ENCODE results near the gene CNTN4. TPM values are rescaled to one million over a fixed set of nuclear protein-coding genes. Genes with fewer than 3 reads are reported as not detected.

CNTN4 gene
- polyA plus RNA-seq, 3 donors from 2014 or later: not detected

DNA sequence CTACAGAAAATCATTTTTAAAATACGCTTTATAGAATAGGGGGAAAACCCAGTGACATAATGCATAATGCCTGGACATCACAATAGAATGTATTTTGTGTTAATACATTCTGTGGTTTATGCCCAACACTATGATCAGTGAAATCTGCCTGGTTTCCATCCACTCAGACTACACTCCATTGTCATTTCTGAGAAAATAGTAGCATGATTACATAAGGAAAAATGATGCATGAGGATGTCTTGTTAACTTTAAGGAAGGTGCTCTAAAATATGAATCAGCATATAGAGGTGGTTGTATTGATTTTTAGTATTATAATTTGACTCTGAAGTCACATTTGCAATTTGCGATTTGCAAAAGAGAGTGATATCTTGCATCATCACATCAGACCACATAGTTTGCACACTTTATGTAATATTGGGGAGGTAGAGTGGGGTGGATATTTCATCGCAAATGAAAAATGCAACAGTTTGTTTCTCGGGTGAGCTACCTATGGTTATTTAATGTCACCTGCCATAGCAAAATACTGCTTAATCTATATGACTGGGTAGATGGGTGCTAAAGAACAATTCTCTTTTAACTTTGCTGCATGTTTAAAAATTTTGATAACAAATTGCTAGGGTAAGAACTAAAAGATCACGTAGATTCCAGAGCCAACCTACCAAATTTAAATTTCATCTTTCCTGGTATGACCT lies 607.6 kb downstream of the CNTN4 start:
- H3K4me1 Mint-ChIP-seq: no peaks in the 10 kb centered on the region
- H3K36me3 Mint-ChIP-seq: no peaks in the 10 kb centered on the region
- no peak for DNase-seq
- no peak overlapping the region for H3K4me3 Mint-ChIP-seq
- H3K27me3 Mint-ChIP-seq (ENCODE audit: low read depth in 3 of 3): no peaks in the 10 kb centered on the region
- no peak overlapping the region for H3K27ac Mint-ChIP-seq
- H3K9me3 Mint-ChIP-seq: no peaks in the 10 kb centered on the region

GRCh38 chr3:2706836-2707210 lies 608.2 kb downstream of the CNTN4 start:
- no peak for DNase-seq
- no peaks in the 10 kb centered on the region for H3K36me3 Mint-ChIP-seq
- no peaks in the 10 kb centered on the region for H3K9me3 Mint-ChIP-seq
- no peak overlapping the region for H3K4me3 Mint-ChIP-seq
- no peaks in the 10 kb centered on the region for H3K27me3 Mint-ChIP-seq (ENCODE audit: low read depth in 3 of 3)
- H3K27ac Mint-ChIP-seq: no peak overlapping the region
- no peaks in the 10 kb centered on the region for H3K4me1 Mint-ChIP-seq

DNA sequence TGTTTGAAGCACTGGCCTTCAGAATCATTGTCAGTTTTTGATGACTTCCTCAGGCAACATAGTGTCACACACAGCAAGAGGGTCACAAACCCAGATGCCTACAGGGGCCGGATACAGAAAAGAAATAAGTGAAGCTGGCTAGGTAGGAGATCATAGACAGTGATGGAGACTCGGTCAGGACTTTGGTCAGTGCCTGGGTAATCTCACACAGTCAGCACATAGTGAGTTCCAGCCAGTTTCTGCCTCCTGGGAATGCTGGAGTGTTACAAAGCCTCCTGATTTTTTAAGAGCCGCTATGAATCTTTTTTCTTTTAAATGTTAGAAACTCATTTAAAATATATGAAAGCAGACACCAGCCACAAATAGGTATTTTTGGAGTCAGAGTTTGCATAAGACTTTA lies 612.4 kb downstream of the CNTN4 start:
- no peak overlapping the region for H3K27ac Mint-ChIP-seq
- no peaks in the 10 kb centered on the region for H3K36me3 Mint-ChIP-seq
- no peaks in the 10 kb centered on the region for H3K27me3 Mint-ChIP-seq (ENCODE audit: low read depth in 3 of 3)
- DNase-seq: no peak
- H3K4me1 Mint-ChIP-seq: no peaks in the 10 kb centered on the region
- H3K4me3 Mint-ChIP-seq: no peak overlapping the region
- no peaks in the 10 kb centered on the region for H3K9me3 Mint-ChIP-seq

- Mint-ChIP-seq H3K27me3 (ENCODE audit: low read depth in 3 of 3) (no peaks in the 10 kb centered on the region), H3K36me3 (no peaks in the 10 kb centered on the region), H3K27ac (no peak overlapping the region), H3K4me1 (no peaks in the 10 kb centered on the region), H3K9me3 (no peaks in the 10 kb centered on the region), H3K4me3 (no peak overlapping the region)
- no peak for DNase-seq
Measured at GRCh38 chr3:2713923-2714322, 615.3 kb downstream of the CNTN4 start.

DNA sequence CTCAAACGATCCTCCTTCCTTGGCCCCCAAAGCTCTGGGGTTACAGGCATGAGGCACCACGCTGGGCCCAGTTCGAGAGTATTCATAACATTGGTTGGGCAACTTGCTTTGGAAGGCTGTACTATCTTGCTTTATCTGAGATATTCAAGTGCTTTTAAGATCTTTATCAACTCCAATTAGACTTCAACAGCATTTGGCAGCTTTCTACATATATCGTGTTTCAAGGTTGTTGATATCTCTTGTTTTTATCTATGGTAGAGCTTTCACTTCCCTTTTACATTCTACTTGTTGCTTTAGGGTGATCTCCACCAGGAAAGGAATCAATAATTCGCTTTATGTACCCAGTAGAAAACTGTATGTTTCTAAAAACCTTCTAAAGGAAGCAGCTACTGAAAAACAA lies 616.2 kb downstream of the CNTN4 start:
- Mint-ChIP-seq H3K27me3 (ENCODE audit: low read depth in 3 of 3) (no peaks in the 10 kb centered on the region), H3K36me3 (no peaks in the 10 kb centered on the region), H3K27ac (no peak overlapping the region), H3K9me3 (no peaks in the 10 kb centered on the region), H3K4me1 (no peaks in the 10 kb centered on the region), H3K4me3 (no peak overlapping the region)
- DNase-seq: no peak

DNA sequence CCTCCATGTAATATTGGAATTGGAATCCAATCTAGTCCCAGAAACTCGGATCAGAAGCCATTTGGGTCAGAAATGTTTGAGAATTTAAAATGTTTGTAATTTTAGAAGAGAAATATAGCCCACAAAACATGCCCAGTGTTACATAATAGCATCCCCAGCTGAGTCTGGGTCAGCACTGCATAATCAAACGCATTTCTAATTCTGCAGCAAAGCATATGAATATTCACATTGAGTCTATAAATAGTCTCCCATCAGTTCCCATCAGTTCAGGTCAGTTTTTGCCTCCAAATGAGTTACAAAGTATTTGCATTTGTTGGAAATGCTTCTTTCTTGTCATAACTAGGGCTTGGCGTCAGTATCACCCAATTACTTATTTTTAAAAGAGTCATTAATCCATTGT lies 628.4 kb downstream of the CNTN4 start:
- Mint-ChIP-seq H3K9me3 (peaks cover 0 to 6% (median 0%) of the 10 kb centered on the region in 6 donors), H3K4me1 (no peaks in the 10 kb centered on the region), H3K4me3 (no peak overlapping the region), H3K27me3 (ENCODE audit: low read depth in 3 of 3) (peaks cover 0 to 9% (median 0%) of the 10 kb centered on the region in 3 donors), H3K36me3 (no peaks in the 10 kb centered on the region), H3K27ac (no peak overlapping the region)
- no peak for DNase-seq

GRCh38 chr3:2727610-2728318 lies 629.1 kb downstream of the CNTN4 start:
- no peaks in the 10 kb centered on the region for H3K36me3 Mint-ChIP-seq
- H3K9me3 Mint-ChIP-seq: peaks cover 0 to 6% (median 0%) of the 10 kb centered on the region in 6 donors
- no peaks in the 10 kb centered on the region for H3K4me1 Mint-ChIP-seq
- no peak for DNase-seq
- peaks cover 0 to 6% (median 0%) of the 10 kb centered on the region in 3 donors for H3K27me3 Mint-ChIP-seq (ENCODE audit: low read depth in 3 of 3)
- H3K27ac Mint-ChIP-seq: no peak overlapping the region
- H3K4me3 Mint-ChIP-seq: no peak overlapping the region

GRCh38 chr3:2731843-2732242 lies 633.2 kb downstream of the CNTN4 start:
- no peaks in the 10 kb centered on the region for H3K4me1 Mint-ChIP-seq
- peaks cover 0 to 6% (median 0%) of the 10 kb centered on the region in 3 donors for H3K27me3 Mint-ChIP-seq (ENCODE audit: low read depth in 3 of 3)
- H3K27ac Mint-ChIP-seq: no peak overlapping the region
- H3K36me3 Mint-ChIP-seq: no peaks in the 10 kb centered on the region
- H3K9me3 Mint-ChIP-seq: peaks cover 0 to 4% (median 0%) of the 10 kb centered on the region in 6 donors
- no peak for DNase-seq
- H3K4me3 Mint-ChIP-seq: no peak overlapping the region

- H3K36me3 Mint-ChIP-seq: no peaks in the 10 kb centered on the region
- no peak overlapping the region for H3K4me3 Mint-ChIP-seq
- no peaks in the 10 kb centered on the region for H3K4me1 Mint-ChIP-seq
- no peak for DNase-seq
- H3K27ac Mint-ChIP-seq: no peak overlapping the region
- H3K9me3 Mint-ChIP-seq: no peaks in the 10 kb centered on the region
- peaks cover 0 to 6% (median 4%) of the 10 kb centered on the region in 3 donors for H3K27me3 Mint-ChIP-seq (ENCODE audit: low read depth in 3 of 3)
Measured at GRCh38 chr3:2735392-2735894, 636.8 kb downstream of the CNTN4 start.

GRCh38 chr3:2741516-2741915 lies 642.9 kb downstream of the CNTN4 start:
- Mint-ChIP-seq H3K27ac (no peak overlapping the region), H3K9me3 (peaks cover 0 to 1% (median 0%) of the 10 kb centered on the region in 6 donors), H3K4me3 (no peak overlapping the region), H3K27me3 (ENCODE audit: low read depth in 3 of 3) (peaks cover 0 to 4% (median 2%) of the 10 kb centered on the region in 3 donors), H3K4me1 (no peaks in the 10 kb centered on the region), H3K36me3 (no peaks in the 10 kb centered on the region)
- DNase-seq: no peak

DNA sequence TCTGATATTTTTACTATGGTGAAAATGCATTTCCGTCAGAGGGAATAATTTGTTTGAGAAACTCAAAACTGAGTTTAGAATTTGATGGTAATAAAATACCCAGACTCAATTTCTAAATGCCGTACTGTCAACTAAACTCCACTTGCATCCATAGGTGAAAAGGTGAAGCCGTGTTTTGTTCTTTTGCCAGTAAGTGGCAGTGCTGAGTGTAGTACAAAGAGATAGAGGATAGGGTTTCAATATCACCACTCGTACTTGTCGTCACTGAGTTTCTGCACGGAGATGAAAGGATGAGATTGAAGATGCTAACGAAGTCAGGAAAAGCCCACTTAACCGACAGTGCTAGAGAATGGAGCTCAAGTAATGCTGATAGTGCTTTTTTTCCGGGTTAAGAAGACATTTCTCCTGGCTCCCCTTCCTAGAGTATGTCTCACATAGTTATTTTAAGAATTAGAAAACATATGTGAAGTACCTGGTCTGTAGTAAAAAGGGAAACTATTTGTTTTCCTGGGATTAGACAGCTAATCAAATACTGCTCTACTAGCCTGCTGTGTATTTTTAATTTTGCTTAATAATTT lies 666.4 kb downstream of the CNTN4 start:
- Mint-ChIP-seq H3K4me1 (no peaks in the 10 kb centered on the region), H3K27ac (no peak overlapping the region), H3K27me3 (ENCODE audit: low read depth in 3 of 3) (peaks cover 3 to 6% (median 5%) of the 10 kb centered on the region in 3 donors), H3K36me3 (no peaks in the 10 kb centered on the region), H3K9me3 (peaks cover 0 to 3% (median 0%) of the 10 kb centered on the region in 6 donors), H3K4me3 (no peak overlapping the region)
- DNase-seq: no peak

- Mint-ChIP-seq H3K27me3 (ENCODE audit: low read depth in 3 of 3) (peaks cover 0 to 5% (median 4%) of the 10 kb centered on the region in 3 donors), H3K36me3 (no peaks in the 10 kb centered on the region), H3K27ac (no peak overlapping the region), H3K4me1 (no peaks in the 10 kb centered on the region), H3K4me3 (no peak overlapping the region), H3K9me3 (no peaks in the 10 kb centered on the region)
- DNase-seq: no peak
Measured at GRCh38 chr3:2770451-2770850, 671.8 kb downstream of the CNTN4 start.

GRCh38 chr3:2771193-2771592 lies 672.5 kb downstream of the CNTN4 start:
- Mint-ChIP-seq H3K27me3 (ENCODE audit: low read depth in 3 of 3) (peaks cover 0 to 5% (median 4%) of the 10 kb centered on the region in 3 donors), H3K36me3 (no peaks in the 10 kb centered on the region), H3K4me1 (no peaks in the 10 kb centered on the region), H3K4me3 (no peak overlapping the region), H3K27ac (no peak overlapping the region), H3K9me3 (no peaks in the 10 kb centered on the region)
- no peak for DNase-seq

DNA sequence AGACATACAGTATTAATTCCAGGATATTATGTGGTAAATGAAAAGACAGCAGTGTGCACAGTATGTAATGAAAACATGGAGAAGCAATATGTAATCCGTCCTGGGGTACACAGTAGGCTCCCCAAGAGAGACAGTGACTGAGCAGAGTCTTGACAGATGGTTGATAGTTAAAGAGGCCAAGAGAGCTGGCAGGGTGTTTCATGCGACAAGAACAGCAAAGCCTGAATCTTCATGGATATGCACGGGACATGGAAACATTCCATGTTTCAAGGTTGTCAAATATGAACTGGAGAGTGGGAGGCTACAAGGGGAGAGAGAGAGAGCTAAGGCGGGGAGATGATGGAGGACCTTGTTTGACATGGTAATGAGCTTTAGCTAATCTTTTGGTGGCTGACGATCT lies 673.1 kb downstream of the CNTN4 start:
- no peak for DNase-seq
- Mint-ChIP-seq H3K4me1 (no peaks in the 10 kb centered on the region), H3K27ac (no peak overlapping the region), H3K4me3 (no peak overlapping the region), H3K9me3 (no peaks in the 10 kb centered on the region), H3K27me3 (ENCODE audit: low read depth in 3 of 3) (peaks cover 0 to 5% (median 3%) of the 10 kb centered on the region in 3 donors), H3K36me3 (no peaks in the 10 kb centered on the region)
